Endodermal cell (in vitro differentiated cells): ENCODE data around the gene ETFA. TPM values are rescaled to one million over a fixed set of nuclear protein-coding genes. Genes with fewer than 3 reads are reported as not detected.
A peak's percentile ranks its signal among the peaks of the same experiment; 100 is the strongest.

Experiments
- DNase-seq: peaks from one replicate; pipeline ENCODE4 v3.0.0-alpha.2; 2017
- H3K27ac ChIP-seq: 2 replicates; pipeline ENCODE4 v1.5.1; 2013; ENCODE audit warnings: mild to moderate bottlenecking, low read depth, low read length, moderate library complexity
- H3K27me3 ChIP-seq: 2 replicates; pipeline ENCODE4 v1.6.1; 2013; ENCODE audit warnings: mild to moderate bottlenecking, low read length, moderate library complexity; ENCODE audit not compliant: insufficient read depth, control insufficient read depth, poor library complexity, severe bottlenecking
- H3K36me3 ChIP-seq: 2 replicates; pipeline ENCODE4 v1.7.0; 2013; ENCODE audit warnings: mild to moderate bottlenecking, low read length, moderate library complexity; ENCODE audit not compliant: control insufficient read depth, insufficient read depth
- H3K4me1 ChIP-seq: one replicate; pipeline ENCODE4 v1.7.0; 2013; ENCODE audit warnings: low read length; ENCODE audit not compliant: control insufficient read depth, insufficient read depth
- H3K4me3 ChIP-seq: 2 replicates; pipeline ENCODE4 v1.5.1; 2013; ENCODE audit warnings: mild to moderate bottlenecking, low read length, moderate library complexity
- H3K9ac ChIP-seq: 2 replicates; pipeline ENCODE4 v1.6.1; 2013; ENCODE audit warnings: mild to moderate bottlenecking, low read length, moderate library complexity; ENCODE audit not compliant: poor library complexity, severe bottlenecking; ENCODE audit errors: extremely low read depth
- H3K9me3 ChIP-seq: 2 replicates; pipeline ENCODE4 v1.6.1; 2013; ENCODE audit warnings: mild to moderate bottlenecking, low read length, moderate library complexity; ENCODE audit not compliant: control insufficient read depth
- H3K27ac Mint-ChIP-seq: 2 replicates; pipeline ENCODE4 v1.8.0; 2020; ENCODE audit warnings: mixed read lengths
- H3K27me3 Mint-ChIP-seq: 2 replicates; pipeline ENCODE4 v1.8.0; 2021; ENCODE audit warnings: mild to moderate bottlenecking, mixed read lengths; ENCODE audit not compliant: insufficient read depth
- H3K36me3 Mint-ChIP-seq: 2 replicates; pipeline ENCODE4 v1.8.0; 2020; ENCODE audit warnings: low read depth, mixed read lengths
- H3K4me1 Mint-ChIP-seq: 2 replicates; pipeline ENCODE4 v1.8.0; 2020; ENCODE audit warnings: mixed read lengths
- H3K4me3 Mint-ChIP-seq: 2 replicates; pipeline ENCODE4 v1.8.0; 2020; ENCODE audit warnings: mild to moderate bottlenecking, moderate library complexity, mixed read lengths
- H3K9me3 Mint-ChIP-seq: 2 replicates; pipeline ENCODE4 v1.8.0; 2020; ENCODE audit warnings: mild to moderate bottlenecking, mixed read lengths
- WGBS, 2 experiments: methylation state at CpG; one replicate each; pipeline versions ENCODE4 v1.1.5 to v1.1.7; 2013; ENCODE audit warnings: missing lambda C conversion rate in 2 of 2, mixed read lengths in 1 of 2; ENCODE audit not compliant: insufficient coverage in 1 of 2, insufficient read length in 1 of 2; 5-methylcytosine and 5-hydroxymethylcytosine counted together
- total RNA-seq, 2 donors: library from RNA; stranded (reverse); fragmentation: NEBNext Ultra II Directional in 1 of 2; extraction: Animal tissue kit (Norgen Biotek cat#: 25700) in 1 of 2; gene quantifications; 2 replicates in 1 of 2; 3 replicates in 1 of 2; pipeline ENCODE4 v1.2.1, GENCODE V29; 2021
- TF ChIP-seq, protein P1 (sequence below): fragments of 200-600 bp; sonication (generic); conservative IDR thresholded peaks from 2 replicates; pipeline ENCODE4 v1.5.0; 2021; ENCODE audit warnings: antibody characterized with exemption, mild to moderate bottlenecking

Gene ETFA
- total RNA-seq, 2 donors from 2014 or later: 142 to 157 TPM

GRCh38 chr15:76346669-76347481 is 35.6 kb upstream of the ETFA start:
- peak; percentile 74 for DNase-seq
- Mint-ChIP-seq H3K4me1 (peaks cover 20% of the 10 kb centered on the region), H3K27me3 (peaks cover 86% of the 10 kb centered on the region), H3K4me3 (peak overlapping the region; percentile 54), H3K27ac (no peak overlapping the region), H3K9me3 (peaks cover 2% of the 10 kb centered on the region), H3K36me3 (no peaks in the 10 kb centered on the region)
- H3K9ac ChIP-seq: no peak overlapping the region
- no peaks in the 10 kb centered on the region for H3K36me3 ChIP-seq
- peaks cover 100% of the 10 kb centered on the region for H3K27me3 ChIP-seq
- H3K27ac ChIP-seq: no peak overlapping the region
- no peaks in the 10 kb centered on the region for H3K9me3 ChIP-seq
- 0 to 1% methylated on average over 21 to 69 of the region's 74 CpGs for WGBS, 2 experiments
- TF ChIP-seq, protein P1, sequence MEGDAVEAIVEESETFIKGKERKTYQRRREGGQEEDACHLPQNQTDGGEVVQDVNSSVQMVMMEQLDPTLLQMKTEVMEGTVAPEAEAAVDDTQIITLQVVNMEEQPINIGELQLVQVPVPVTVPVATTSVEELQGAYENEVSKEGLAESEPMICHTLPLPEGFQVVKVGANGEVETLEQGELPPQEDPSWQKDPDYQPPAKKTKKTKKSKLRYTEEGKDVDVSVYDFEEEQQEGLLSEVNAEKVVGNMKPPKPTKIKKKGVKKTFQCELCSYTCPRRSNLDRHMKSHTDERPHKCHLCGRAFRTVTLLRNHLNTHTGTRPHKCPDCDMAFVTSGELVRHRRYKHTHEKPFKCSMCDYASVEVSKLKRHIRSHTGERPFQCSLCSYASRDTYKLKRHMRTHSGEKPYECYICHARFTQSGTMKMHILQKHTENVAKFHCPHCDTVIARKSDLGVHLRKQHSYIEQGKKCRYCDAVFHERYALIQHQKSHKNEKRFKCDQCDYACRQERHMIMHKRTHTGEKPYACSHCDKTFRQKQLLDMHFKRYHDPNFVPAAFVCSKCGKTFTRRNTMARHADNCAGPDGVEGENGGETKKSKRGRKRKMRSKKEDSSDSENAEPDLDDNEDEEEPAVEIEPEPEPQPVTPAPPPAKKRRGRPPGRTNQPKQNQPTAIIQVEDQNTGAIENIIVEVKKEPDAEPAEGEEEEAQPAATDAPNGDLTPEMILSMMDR: no peak
- no peaks in the 10 kb centered on the region for H3K4me1 ChIP-seq
- H3K4me3 ChIP-seq: peak overlapping the region; percentile 78

DNA sequence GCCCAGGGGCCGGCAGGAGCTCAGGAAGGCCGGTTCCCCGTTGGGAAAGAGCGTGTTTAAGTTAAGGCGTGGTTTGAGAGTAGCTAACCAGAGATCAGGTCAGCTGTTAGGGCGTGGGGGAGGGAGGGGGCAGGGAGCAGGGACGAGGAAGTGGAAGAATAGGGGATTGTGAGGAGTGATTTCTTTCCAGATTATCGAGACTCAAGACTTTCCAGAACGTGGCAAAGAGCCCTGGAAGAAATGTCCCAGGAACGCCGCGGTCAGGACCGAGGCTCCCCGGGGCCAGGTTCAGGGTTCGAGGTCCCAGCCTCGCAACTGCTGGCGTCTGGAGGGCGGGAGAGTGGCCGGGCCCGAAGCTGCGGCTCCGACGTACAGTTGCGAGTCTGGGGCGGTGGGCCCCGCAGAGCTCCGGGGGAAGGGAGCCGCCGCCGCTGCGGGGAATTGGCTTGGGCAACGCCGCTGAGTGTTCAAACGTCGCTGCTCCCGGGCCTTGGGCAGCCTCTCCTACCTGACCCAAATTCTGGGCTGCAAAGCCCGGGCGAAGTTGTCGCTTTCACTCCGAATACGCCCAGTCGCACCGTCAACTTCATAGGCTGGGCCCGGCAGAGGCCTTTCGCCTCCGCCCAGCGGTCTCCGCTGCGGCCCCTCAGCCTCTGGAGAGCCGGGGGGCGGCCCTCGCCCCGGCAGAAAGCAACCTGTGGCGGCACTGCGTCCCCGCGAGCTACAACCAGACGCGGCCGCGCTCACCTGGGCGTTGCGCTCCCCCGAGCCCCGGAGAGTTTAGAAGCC is 34.8 kb upstream of the ETFA start:
- Histone ChIP-seq H3K9me3 (no peaks in the 10 kb centered on the region), H3K9ac (no peak overlapping the region), H3K27me3 (peaks cover 100% of the 10 kb centered on the region), H3K4me1 (peaks cover 3% of the 10 kb centered on the region), H3K27ac (no peak overlapping the region), H3K4me3 (peak overlapping the region; percentile 78), H3K36me3 (no peaks in the 10 kb centered on the region)
- Mint-ChIP-seq H3K27me3 (peaks cover 92% of the 10 kb centered on the region), H3K9me3 (peaks cover 2% of the 10 kb centered on the region), H3K27ac (no peak overlapping the region), H3K4me3 (peak overlapping the region; percentile 54), H3K36me3 (no peaks in the 10 kb centered on the region), H3K4me1 (peaks cover 22% of the 10 kb centered on the region)
- peak; percentile 79 for DNase-seq
- WGBS, 2 experiments: 0 to 1% methylated on average over 34 to 65 of the region's 65 CpGs
- TF ChIP-seq, protein P1: no peak

DNA sequence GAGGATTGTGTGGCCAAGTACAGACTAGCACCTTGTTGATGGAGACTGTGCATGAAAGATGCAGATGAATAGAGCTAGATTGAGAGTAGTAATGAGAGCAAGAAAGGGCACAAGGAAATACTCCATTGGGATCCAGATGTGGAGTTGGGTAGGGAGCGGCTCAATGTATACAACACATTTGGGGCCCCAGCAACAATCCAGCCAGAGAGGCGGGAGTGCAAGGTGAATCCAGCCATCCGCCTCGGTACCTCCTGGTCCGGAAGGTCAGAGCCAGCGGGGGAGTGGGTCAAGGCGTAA is 34.3 kb upstream of the ETFA start:
- no peak overlapping the region for H3K9ac ChIP-seq
- H3K27me3 ChIP-seq: peaks cover 100% of the 10 kb centered on the region
- no peaks in the 10 kb centered on the region for H3K36me3 Mint-ChIP-seq
- WGBS, 2 experiments: 1 to 6% methylated on average over 7 of the region's 7 CpGs
- peaks cover 3% of the 10 kb centered on the region for H3K4me1 ChIP-seq
- peaks cover 2% of the 10 kb centered on the region for H3K9me3 Mint-ChIP-seq
- peak; percentile 84 for DNase-seq
- TF ChIP-seq, protein P1: no peak
- peaks cover 92% of the 10 kb centered on the region for H3K27me3 Mint-ChIP-seq
- no peak overlapping the region for H3K27ac Mint-ChIP-seq
- H3K27ac ChIP-seq: no peak overlapping the region
- H3K4me1 Mint-ChIP-seq: peaks cover 25% of the 10 kb centered on the region
- H3K9me3 ChIP-seq: no peaks in the 10 kb centered on the region
- peak overlapping the region; percentile 78 for H3K4me3 ChIP-seq
- H3K4me3 Mint-ChIP-seq: peak overlapping the region; percentile 54
- H3K36me3 ChIP-seq: no peaks in the 10 kb centered on the region
